DMS 273 treated with DMSO at 0.1 percent for 48 hours (cell line): Measurements from ENCODE around the gene COA3.

Source experiments
- DNase-seq: peaks from one replicate; lab custom pipeline; 2025; lab: John Stamatoyannopoulos, UW

Gene COA3

DNA sequence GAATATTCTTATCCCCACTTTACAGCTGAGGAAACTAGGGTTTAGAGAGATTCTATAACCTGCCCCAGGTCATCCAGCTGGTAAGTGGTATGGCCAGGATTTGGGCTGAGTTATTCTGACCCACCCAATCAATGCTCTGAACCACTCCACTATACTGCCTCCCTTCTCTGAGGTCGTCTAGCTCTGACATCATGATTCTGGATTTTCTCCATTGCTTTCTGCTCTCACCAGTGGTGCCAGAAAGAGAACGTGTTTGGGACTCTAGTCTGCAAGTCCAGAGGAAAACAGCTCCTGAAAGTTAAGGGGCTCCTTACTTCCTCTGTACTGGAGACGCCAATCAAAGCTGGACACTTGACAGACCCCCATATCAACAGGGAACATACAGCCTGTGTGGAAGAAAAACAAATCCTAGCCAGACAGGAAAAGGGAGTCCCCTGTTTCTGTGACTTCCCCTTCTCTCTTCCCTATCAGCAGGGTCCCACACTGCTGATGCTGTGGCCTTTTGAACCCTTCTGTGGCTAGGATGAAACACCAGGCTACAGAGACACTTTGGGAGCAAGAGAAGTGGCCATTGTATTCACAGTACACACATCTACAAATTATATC, 47.7 kb downstream of the COA3 start:
- no peak for DNase-seq

DNA sequence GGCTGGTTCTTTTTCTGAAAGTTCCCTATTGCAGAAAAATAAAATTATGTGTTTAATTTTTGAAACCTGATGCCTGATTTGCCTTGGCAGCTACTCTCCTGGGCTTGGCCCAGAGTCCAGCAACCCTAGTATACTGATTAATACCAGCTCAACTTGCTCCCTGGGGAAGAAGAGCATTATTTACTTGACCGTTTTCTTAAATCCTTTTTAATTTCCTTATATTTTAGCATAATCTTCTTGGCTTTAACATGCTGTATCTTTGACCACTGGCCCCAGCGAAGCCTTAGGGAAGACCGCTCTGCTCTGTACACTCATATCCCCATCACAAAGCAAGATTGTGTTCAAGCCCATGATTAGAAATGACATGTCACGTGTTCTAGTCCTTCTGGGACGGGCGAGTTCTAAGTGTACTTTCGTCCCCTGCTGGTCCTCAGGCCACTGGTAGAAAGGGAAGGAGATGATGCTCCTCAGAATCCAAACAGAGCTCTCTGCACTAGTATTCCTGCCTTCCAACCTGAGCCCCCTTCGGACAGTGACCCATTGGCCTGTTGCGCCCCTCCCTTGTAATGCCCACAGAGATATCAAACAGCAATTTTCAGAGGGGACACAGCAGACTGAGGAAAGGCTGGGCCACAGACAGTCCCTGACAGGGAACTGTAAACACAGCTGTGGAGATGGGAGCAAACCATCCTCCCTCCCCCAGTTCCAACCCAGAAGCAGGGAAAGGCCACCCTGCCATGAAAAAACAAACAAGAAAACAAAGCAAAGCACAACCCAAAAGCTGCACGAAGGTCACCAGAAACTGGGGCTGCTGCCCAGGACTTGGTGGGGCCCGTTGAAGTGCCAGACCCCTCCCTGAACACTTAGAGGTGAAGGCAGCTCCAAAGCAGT, 49.4 kb downstream of the COA3 start:
- no peak for DNase-seq

DNA sequence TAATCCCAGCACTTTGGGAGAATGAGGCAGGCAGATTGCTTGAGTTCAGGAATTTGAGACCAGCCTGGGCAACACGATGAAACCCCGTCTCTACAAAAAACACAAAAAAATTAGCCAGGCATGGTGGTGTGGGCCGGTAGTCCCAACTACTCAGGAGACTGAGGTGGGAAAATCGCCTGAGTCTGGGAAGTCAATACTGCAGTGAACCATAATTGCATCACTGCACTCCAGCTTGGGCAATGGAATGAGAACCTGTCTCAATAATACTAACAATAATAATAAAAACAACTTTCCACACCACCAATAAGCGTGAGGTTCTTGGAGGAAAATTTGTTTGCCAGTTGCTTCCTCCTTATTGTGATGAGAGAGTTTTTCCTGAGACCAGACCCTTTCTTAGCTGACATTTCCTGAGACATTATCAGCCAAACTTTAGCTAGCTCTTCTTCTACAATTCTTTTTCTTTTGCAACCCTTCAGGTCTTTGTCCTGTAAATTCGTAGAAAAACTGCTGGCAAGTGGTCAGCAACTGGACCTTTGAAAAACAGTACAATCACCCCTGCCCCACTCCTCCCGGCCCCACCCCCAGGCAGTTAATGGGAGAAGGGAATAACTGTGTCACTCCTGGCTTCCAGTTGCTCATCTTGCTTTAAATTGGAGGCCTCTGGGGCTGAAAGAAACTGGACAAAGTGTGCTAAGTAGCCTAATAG, 50.1 kb downstream of the COA3 start:
- DNase-seq = no peak
